NK-92 (cell line): ENCODE data around the gene PALD1.

ENCODE experiments used
- DNase-seq: peaks from one replicate; lab custom pipeline; 2025; ENCODE audit not compliant: unreplicated experiment; lab: John Stamatoyannopoulos, UW

PALD1 gene

DNA sequence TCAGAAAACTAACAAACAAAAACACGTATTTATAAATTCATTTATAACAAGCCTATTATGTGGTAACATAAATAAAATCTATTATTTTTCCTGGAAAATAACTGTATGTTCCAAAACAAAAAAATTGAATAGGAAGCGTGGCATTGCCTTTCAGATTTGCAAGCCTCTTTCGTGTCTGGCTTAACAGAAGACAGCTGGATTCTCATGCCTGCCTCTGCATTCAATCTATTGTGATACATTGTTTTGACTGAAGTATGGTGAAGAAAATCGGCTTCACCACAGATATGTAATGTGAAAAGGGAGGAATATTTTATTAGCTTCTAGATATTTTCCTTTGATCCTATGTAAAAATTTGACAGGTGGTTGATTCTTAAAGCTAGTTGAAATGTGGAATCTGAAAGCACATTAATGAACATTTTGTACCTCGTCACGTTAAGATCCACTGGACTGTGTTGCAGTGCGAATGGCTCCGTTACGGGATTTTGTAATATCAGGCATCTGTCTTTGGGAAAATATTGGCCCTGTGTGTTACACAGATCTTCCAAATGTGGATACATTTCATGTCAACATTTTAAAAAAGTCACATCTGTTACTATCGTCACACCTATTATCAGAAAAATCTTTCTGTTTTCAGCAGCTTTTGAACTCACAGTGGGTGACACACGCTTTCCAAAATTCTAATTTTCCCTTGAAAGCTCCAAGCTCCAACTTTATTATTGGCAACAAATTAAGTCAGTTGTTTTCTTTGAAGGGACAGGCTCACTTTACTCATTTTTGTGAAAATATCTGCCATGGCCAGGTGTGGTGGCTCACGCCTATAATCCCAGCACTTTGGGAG lies 26.2 kb downstream of the PALD1 start:
- DNase-seq, result no peak

DNA sequence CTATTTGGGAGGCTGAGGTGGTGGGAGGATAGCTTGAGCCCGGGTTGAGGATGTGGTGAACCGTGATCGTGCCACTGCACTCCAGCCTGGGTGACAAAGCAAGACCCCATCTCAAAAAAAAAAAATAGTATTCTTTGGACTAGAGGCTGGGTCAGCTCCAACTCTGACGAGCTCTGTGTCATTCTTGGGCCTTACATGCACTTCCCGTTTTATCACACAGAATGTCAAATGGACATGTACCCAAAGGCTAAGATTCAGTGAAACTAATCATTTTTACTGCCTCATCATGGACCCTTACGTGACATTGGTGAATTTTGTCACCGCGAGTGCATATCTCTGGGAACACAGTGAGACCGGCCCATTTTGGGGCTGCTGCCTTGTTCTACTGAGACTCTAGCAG lies 27.3 kb downstream of the PALD1 start:
- DNase-seq, result no peak

DNA sequence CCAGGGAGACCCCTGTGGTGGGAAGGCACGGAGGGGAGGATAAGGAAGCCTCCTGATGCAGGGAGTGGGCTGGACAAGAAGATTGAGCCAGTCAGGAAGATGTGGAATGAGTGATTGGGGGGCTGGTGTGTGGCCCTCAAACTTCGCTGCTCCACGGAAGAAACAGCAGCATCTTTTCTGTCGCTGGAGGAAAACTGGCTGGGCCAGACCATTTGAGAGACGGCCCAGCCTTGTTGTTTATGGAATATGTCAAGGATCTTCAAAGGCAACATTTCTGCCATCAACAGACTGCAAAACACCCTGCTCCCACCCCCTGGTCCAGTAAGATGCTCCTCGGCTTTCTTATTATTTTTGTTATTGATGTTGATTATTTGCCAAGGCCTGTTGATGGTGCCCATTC lies 29.4 kb downstream of the PALD1 start:
- DNase-seq, result no peak

DNA sequence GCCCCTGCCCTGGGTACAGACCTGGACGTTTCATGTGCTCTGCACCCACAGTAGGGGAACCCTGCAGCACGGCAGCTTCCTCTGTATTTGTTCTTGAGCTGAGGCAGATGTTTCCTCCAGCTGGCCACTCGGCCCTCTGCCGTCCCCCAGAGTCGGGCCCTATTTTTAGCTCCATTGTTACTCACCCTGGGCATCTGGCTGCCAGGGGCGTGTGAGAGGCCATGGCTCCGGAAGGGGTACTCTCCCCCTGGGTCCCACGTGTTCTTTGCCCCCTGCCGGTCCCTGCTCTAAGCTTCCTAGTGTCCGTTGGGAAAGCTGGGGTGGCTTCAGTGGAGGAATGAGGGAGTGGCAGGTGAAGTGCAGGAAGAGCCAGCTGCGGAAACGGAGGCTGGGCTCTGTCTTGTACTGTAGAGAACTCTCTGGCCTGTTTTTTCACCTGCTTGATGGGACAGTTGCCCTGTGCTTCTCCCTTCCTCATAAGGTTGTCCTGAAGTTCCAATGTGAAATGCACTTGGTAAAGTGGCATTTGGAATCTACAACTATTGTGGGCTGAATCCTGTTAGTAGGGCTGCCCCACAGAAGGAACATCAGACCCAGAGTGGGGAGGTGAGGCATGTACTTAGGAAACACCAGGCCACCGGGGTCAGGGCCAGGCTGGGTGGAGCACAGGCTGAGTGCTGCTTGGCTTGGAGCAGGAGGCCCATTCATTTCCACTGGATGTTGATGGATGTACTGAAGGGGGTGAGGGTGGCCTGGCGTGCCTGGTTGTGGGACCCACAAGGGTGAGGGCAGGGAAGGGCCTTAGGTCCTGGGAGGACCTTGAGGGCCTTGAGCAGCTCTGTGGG lies 30.6 kb downstream of the PALD1 start:
- no peak for DNase-seq

DNA sequence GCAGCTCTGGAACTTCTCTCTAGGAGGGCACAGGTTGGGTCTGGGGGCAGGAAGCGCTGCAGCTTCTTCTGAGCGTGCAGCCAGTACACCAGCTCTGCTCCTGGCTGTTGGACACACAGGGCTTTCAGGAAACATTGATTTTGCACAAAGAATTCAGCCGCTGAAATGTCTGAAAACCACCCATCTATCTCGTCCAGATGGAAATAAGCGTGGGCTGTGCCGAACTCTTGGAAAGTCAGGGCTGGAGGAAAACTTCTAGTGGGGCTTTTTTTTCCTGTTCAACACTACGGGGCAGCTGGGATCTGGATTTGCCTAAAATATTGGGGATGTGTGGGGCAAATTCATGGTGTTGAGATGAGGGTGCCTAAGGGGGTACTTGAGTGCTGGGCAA lies 31.2 kb downstream of the PALD1 start:
- DNase-seq, result no peak

DNA sequence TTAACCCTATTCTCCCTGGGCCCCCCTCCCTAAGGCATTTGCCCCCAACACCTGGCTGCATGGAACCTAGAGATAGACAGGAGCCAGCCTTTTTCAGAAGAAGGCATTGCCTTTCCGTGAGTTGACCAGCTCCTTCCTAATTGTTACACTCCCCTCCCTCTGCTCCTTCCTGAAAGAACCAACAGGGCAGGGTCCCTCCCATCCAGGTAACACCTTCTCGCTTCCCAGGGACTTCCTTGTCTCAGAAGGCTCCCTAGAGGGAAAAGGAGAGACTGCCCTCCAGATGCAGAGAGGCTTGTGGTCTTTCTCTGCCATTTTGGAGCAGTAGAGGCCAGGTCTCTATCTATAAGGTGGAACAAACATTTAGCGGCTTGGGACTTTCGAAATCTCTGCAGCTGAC lies 31.9 kb downstream of the PALD1 start:
- DNase-seq, result no peak

DNA sequence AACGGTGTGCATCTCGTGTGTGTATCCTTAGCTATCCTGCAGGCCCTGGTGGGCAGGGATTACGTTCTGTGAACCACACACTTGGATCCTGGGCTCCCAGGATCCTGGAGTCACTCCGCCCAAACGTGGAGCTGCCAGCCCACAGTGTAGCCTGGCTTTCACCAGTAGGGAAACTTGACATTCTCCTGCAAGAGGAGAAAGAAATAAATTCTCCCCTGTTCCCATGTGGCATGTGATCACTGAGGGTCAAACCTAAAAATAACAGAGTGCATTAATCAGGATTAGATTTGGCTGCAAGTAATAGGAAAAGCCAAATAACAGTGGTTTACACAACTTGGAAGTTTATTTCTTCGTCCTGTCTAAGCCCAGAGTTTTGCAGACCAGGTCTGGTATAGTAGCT lies 32.3 kb downstream of the PALD1 start:
- no peak for DNase-seq

DNA sequence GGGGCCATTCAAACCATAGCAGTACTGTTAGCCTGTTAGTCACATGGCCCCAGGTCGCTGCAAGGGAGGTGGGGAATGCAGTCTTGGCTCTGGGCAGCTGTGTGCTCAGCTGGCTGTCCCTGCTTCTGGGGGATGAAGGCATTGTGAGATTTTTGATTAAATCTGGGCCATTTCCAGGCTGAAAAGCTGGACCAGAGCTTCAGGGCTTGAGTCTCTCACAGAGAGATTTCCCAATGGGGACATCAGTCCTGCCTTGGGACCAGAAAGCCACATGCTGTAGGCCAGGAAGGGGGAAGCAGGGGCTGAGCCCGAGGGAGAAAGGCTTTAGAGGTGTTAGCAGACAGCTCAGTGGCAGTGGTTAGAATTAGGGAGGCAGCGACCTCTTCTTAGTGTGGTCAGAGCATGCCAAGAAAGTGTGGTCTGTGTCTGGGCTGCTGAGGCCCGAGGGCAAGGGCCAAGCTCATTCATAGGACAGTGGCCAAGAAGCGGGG lies 33.6 kb downstream of the PALD1 start:
- no peak for DNase-seq

DNA sequence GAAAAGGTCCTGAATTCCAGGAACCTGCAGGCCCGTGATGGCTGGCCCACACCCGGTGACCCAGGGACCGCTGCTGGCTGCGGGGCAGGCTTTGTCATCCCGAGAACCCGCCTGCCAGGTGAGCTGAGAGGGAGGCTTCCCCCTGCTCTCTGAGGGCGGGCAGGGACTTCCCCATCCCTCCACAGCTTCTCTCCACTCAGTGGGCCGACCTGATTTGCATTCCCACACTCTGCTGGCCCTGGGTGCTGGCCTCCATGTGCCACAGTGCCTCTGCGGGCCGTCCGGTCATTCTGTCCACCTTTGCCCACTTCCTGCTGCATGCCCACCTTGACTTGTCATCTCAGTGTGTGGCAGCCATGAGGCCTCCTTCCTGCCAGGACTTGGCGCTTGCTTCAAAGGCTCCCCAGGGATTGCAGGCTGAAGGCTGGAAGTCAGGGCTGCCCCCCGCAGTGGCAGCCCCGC lies 35.3 kb downstream of the PALD1 start:
- DNase-seq, result no peak

DNA sequence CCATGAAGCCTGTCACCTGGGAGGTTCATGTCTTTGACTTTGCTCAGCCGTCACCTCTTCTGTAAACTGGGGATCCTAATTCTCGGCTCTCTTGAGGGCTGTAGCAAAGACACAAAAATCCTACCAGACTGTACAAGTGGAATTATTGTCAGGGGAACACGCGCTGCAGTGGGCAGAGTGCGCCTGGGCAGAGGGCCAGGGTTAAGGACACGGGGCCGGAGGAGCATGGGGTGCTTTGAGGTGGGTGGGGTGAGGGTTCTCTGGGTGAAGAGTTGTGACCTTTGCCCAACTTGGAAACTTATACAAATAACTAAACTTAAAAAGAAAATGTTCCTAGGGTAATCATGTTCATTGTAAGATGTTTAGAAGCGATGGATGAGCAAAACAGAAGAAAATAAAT lies 36.0 kb downstream of the PALD1 start:
- DNase-seq, result no peak

DNA sequence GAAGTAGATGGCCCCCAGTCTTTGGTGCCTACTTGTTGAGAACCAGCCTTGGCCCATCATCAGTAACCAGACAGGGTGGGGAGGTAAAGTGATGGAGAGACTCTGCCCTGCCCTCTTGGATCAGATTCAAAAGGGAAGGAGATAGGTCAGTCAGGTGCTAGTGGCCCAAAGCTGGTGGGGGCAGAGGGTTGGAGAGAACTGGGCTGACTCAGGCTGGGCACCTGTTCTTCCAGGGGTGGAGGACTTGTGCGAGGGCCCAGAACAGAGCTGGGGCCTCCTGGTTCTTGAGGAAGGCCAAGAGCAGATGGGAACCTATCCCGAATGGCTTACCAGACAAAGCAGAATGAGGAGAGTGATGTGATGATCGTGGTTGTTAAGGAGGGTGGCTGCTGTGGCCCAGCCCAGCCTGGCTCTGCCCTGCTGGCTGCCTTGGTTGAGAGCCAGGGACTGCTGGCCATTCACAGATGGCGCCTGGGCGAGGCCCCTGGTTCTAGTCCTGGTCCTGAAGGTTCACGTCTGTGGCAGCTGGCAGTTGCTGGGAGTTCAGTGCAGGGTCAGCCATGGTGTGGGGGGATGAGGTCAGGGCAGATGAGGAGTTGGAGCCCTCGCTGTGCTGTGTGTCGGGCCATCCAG lies 36.6 kb downstream of the PALD1 start:
- DNase-seq, result no peak

DNA sequence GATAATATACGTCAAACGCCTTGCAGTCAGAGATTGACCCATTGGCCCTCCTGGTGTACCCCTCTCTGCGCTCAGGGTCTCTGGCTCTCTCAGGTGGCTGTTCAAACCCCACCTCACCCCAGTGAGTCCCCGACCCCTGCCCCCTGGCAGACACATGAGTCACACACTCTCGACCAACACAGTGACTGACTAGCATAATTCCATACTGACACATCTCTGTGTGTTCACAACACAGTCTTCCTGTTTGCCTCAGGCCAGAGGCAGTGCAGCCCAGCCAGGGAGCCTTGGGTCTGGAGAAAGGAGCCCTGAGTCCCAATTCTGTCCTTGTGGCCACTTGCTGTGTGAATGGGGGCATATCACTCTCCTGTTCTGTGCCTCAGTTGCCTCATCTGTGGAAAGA lies 40.1 kb downstream of the PALD1 start:
- DNase-seq, result no peak

DNA sequence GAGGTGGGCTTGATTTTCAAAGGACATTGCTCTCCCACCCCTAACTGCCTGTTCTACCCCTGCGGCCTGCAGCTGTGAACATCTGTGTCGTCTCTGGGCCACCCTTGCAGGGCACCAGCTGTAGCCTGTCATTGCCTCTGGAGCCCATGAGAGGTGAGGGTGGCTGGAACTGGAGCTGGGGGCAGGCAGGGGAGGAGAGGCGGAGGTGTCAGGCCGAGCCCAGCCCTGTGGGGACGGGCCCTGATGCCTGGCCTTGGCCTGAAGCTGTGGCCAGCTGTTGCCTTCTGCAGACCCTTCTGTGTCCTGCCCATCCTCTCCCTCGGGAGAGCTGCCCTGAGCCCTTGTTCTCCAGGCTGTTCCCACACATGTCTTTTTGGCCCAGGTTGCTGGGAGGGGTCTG lies 44.5 kb downstream of the PALD1 start:
- DNase-seq, result no peak

DNA sequence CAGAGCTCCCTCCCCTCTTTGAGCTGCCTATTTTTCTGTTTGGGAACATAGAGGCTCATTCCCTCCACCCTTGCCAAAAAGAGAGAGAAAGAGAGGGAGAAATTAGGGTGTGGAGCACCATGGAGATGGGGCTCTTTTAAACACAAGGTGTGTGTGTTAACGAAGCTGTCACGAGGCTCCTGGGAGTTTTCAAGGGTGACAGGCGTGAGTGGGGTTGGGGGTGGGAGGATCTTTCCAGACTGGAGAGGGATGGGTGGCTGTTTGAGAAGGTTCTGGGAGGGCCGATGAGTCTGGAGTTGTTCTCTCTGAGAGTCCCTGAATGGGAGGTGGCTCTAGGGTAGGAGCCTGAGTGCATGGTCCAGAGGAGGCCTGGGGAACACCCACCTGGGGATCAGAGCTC lies 45.0 kb downstream of the PALD1 start:
- no peak for DNase-seq

DNA sequence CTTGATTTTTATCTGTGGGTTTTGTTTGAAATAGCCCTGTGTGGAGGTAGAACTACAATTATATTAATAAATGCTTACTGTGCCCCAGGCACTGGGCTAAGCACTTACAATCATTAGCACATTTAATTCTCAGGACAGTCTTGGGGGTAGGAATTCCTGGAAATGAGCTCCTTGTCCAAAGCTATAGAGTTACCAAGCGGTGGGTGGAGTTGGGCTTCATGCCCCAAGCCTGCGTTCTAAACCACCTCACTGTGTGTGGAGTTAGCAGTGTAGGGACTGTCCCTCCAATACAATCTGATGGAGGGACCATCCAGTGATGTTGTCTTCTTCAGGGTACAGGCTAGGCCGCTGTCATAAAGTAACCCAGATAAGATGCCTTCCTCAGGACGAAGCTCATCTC lies 49.7 kb downstream of the PALD1 start:
- DNase-seq, result no peak

DNA sequence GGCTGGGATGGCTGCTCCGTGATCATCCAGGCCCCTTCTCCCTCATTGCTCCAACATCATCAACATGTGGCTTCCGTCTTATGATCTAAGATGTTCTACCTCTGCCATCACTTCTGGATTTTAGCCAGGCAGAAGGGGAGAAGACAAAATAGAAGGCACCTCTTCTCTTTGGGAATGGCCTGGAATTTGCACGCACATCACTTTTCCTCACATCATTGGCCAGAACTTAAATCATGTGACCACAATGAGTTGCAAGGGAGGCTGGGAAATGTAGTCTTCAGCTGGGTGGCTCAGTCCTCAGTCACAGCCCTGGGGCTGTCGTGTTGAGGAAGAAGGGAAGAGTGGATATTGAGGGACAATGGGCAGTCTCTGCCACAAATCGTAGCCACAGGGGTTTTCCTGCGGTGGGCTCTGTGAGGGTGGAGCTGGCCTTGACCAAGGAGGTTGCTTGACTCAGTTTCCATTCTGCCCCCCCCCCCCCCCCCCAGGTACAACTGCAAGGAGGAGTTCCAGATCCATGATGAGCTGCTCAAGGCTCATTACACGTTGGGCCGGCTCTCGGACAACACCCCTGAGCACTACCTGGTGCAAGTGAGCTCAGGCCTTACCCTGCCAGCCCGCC lies 50.3 kb downstream of the PALD1 start:
- DNase-seq, result no peak

DNA sequence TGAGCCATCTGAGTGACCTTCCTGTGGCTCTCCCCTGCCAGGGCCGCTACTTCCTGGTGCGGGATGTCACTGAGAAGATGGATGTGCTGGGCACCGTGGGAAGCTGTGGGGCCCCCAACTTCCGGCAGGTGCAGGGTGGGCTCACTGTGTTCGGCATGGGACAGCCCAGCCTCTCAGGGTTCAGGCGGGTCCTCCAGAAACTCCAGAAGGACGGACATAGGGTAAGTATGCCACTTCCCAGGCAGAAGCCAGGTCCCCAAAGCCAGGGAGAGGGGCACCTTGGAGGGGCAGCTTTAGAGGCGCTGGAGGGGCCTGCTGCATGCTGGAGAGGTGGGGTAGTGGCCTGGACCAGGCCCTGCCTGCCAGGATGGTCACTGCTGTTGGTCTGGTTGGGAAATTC lies 51.3 kb downstream of the PALD1 start:
- no peak for DNase-seq

DNA sequence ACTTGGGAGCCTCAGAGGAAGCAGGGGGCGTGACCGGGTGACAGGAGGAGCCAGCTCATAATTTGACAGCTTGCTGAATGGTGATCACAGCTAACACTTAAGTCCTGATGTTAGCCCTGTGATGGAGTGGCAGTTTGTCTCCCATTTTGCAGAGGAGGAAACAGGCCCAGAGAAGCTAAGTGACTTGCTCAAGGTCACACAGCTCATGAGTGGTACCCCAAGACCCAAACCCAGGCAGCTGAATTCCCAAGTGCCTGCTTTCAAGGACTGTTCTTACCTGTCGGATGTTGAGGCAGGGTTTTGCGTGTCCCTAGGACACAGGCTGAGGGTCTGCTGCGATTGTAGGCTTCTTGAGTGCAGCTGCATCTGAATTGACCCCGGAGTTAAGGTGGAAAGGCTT lies 51.7 kb downstream of the PALD1 start:
- DNase-seq, result no peak

DNA sequence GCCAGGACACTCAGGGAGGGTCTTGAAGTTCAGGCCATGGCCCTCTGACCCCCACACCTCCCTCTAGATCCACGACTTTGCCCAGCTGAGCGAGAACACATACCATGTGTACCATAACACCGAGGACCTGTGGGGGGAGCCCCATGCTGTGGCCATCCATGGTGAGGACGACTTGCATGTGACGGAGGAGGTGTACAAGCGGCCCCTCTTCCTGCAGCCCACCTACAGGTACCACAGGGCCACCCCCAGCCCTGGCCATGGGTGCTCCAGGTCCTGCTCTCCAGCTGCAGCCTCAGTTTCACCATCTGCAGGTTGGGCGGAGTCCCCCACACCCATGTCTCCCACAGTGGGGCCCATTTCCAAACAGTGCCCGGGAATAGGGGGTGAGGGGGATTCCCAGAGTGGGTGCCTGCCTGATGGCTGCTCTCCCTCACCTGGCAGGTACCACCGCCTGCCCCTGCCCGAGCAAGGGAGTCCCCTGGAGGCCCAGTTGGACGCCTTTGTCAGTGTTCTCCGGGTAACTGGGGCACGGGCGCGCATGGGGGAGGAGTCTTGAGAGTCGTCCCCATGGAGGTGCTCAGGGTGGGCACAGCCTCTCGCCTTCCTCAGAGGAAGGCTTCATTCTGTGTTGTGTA lies 54.1 kb downstream of the PALD1 start:
- DNase-seq, result no peak

DNA sequence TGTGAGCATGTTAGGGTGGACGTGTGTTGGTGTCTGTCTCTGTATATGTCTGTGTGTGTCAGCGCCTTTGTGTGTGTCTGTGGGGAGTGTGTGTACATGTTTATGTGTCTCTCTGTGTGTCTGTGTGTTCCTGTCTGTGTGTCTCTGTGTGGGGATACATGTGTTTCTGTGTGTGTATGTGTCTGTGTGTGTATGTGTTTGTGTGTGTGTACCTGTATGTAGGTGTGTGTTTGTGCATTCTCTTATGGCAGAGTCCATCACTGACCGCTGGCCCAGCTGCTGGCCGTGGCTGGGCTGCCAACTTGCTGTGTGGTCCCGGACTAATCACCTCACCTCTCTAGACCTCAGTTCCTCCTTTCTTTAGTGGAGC lies 54.6 kb downstream of the PALD1 start:
- no peak for DNase-seq

DNA sequence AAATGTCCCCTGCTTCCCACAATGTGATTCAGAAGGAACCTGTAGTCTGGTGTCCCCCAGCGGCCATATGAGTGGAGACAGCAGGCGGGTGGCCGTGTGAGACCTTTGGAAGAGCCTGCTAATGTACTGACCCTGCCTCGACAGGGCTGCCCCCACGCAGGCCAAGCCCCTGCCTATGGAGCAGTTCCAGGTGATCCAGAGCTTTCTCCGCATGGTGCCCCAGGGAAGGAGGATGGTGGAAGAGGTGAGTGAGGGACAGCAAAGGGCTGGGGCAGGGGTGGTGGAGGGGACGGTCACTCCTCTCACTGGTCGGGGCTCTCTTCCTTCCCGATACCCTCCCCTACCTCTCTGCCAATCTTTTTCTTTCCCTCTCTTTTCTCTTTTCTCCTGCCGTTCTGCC lies 55.7 kb downstream of the PALD1 start:
- no peak for DNase-seq
